ENCODE measurements around the gene AURKB. TPM values are rescaled to one million over a fixed set of nuclear protein-coding genes. Genes with fewer than 3 reads are reported as not detected.

The AURKB gene
- total and polyA plus RNA-seq, 2 of the 13 experiments (the other 11 are each of a cell fraction or from before 2014, with no cell fraction given): 29.5 to 75.3 TPM

DNA sequence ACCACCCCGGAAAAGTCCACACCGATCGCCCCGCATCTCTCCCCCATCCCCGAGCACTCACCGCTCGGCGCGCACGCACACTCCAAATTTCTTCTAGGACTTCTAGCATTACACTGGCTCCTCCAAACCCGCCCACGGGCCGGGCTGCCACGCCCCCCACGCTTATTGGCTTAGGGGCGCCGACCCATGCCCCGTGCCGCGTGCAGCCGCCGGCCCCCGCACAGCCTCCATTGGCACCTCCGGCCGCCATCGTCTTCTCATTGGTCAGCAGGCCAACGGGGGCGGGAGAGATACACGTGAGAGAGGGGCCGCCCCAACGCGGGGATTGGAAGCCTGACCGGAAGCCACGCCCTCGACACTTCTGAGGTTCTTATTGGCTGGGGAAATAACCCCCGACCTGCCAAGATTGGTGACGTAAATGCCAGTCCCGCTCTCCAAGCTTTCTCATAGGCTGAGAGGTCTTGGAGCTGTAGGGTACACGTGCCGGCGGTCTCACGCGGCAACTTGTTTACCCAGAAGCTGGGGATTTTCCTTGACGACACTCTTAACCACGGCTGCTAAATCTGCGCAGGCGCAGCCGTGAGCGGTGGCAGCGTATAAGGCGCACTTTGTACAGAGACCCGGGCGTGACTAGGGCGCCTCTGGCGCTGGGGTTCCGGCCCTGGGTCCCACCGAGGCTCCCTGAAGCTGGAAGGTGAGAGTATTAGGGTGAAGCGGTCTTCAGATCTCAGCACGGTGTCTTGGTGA, 54.0 kb downstream of the AURKB start:
- peak overlapping the region; percentile 97 for H3K4me2 ChIP-seq (ENCODE audit: low read depth, low read length)
- ATAC-seq (peak; percentile 62), DNase-seq (ENCODE audit: low spot score) (peak; percentile 98), FAIRE-seq (peak; percentile 67)
- no peak overlapping the region for H2AFZ ChIP-seq (ENCODE audit: low read length)
- ChIA-PET POLR2A (interaction anchor here (0.6 to 1.9 kb wide), 8 partner anchors 17 to 100 kb away, joined by 3 to 34 read pairs (median 4); partner anchors contain the start of genes ALOXE3 and BORCS6), CTCF (ENCODE audit: low intra/inter-chr PET ratio, low total read pairs) (interaction anchor here (0.7 kb wide), 1 partner anchor 18 kb away, joined by 4 read pairs; no protein-coding TSS in a partner anchor)
- peak overlapping the region; percentile 76 for H3K9ac ChIP-seq (ENCODE audit: insufficient read depth, low read depth, low read length)
- peaks cover 1 to 7% of the 10 kb centered on the region in 2 experiments; a peak in 3 of 5 replicates for H3K36me3 ChIP-seq (replicated peaks in 1 of 2; ENCODE audit: control insufficient read depth in 1 of 2, insufficient read depth in 2 of 2, low read length in 2 of 2)
- H3K4me1 ChIP-seq (ENCODE audit: insufficient read depth, low read length): peaks cover 71% of the 10 kb centered on the region
- no TSS peak for BruUV-seq (replicated peaks)
- H3K27me3 ChIP-seq (ENCODE audit: control insufficient read depth in 1 of 2, insufficient read depth in 2 of 2, low read length in 2 of 2): no peaks in the 10 kb centered on the region
- H3K4me3 ChIP-seq (replicated peaks in 1 of 3; ENCODE audit: insufficient read depth in 1 of 3, low read depth in 2 of 3, low read length in 3 of 3): peak overlapping the region; percentile 58 to 70 (median 63); a peak in 5 of 6 replicates
- H3K79me2 ChIP-seq (ENCODE audit: insufficient read depth, low read length): peaks cover 9% of the 10 kb centered on the region
- H3K9me3 ChIP-seq (ENCODE audit: low read length): no peaks in the 10 kb centered on the region
- intact Hi-C loops (cut with micrococcal nuclease; ENCODE audit: unreplicated experiment) (no loop called here), in situ Hi-C loops (cut with HindIII; ENCODE audit: extremely low pct_ligation_motif_present, low pct_unique_long_range_greater_than_20kb) (loop anchor here (5.0 kb wide), 1 partner anchor 34 kb away; the partner anchor contains the start of gene HES7)
- WGBS (ENCODE audit: low lambda C conversion rate): 54% methylated on average over 40 of the region's 59 CpGs
- H4K20me1 ChIP-seq (ENCODE audit: insufficient read depth, low read length): no peaks in the 10 kb centered on the region
- peak overlapping the region; percentile 86 for H3K27ac ChIP-seq (ENCODE audit: extremely low read length, insufficient read depth, low read length)
- no peak for TF ChIP-seq ZNF253 (CRISPR knock-in tag; IDR thresholded peaks at IDR 0.05; ENCODE audit: borderline replicate concordance)
- peak; percentile 41; the same call in 1 of the 2 replicates for TF ChIP-seq ZFY (CRISPR knock-in tag; IDR thresholded peaks at IDR 0.05)
- peak; percentile 41 for TF ChIP-seq AGO2 (optimal IDR thresholded peaks at IDR 0.05; ENCODE audit: low read depth, low read length)
- peak; percentile 72; the same call in 1 of the 2 replicates for TF ChIP-seq HIVEP1 (CRISPR knock-in tag; IDR thresholded peaks at IDR 0.05)
- TF ChIP-seq, protein P1, sequence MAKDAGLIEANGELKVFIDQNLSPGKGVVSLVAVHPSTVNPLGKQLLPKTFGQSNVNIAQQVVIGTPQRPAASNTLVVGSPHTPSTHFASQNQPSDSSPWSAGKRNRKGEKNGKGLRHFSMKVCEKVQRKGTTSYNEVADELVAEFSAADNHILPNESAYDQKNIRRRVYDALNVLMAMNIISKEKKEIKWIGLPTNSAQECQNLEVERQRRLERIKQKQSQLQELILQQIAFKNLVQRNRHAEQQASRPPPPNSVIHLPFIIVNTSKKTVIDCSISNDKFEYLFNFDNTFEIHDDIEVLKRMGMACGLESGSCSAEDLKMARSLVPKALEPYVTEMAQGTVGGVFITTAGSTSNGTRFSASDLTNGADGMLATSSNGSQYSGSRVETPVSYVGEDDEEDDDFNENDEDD (CRISPR knock-in tag; IDR thresholded peaks at IDR 0.05; ENCODE audit: borderline replicate concordance): peak; percentile 42; the same call in 1 of the 2 replicates
- TF ChIP-seq KLF12 (CRISPR knock-in tag; IDR thresholded peaks at IDR 0.05; ENCODE audit: borderline replicate concordance): 0 out of 2 replicates have a peak, but pooled peaks have one; percentile 28
- no peak for TF ChIP-seq TCF12 (IDR thresholded peaks at IDR 0.05)
- TF ChIP-seq TCF12 (CRISPR knock-in tag; IDR thresholded peaks at IDR 0.05): no peak
- TF ChIP-seq FOXO1 (CRISPR knock-in tag; IDR thresholded peaks at IDR 0.05): peak; percentile 75
- TF ChIP-seq SP1 (IDR thresholded peaks at IDR 0.05): no peak
- peak; percentile 94 for TF ChIP-seq SP1 (CRISPR knock-in tag; IDR thresholded peaks at IDR 0.05)
- TF ChIP-seq, protein P2, sequence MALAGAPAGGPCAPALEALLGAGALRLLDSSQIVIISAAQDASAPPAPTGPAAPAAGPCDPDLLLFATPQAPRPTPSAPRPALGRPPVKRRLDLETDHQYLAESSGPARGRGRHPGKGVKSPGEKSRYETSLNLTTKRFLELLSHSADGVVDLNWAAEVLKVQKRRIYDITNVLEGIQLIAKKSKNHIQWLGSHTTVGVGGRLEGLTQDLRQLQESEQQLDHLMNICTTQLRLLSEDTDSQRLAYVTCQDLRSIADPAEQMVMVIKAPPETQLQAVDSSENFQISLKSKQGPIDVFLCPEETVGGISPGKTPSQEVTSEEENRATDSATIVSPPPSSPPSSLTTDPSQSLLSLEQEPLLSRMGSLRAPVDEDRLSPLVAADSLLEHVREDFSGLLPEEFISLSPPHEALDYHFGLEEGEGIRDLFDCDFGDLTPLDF (CRISPR knock-in tag; IDR thresholded peaks at IDR 0.05): peak; percentile 36; the same call in 1 of the 2 replicates
- TF ChIP-seq SMARCC2 (IDR thresholded peaks at IDR 0.05): no peak
- TF ChIP-seq DNMT3B (CRISPR knock-in tag; conservative IDR thresholded peaks at IDR 0.05): peak; percentile 24; the same call in 1 of the 2 replicates
- peak in 1 of 2 experiments; percentile 59; a peak in 2 of 4 replicates for TF ChIP-seq KLF16 (CRISPR knock-in tag; IDR thresholded peaks at IDR 0.05)
- TF ChIP-seq, protein P3, sequence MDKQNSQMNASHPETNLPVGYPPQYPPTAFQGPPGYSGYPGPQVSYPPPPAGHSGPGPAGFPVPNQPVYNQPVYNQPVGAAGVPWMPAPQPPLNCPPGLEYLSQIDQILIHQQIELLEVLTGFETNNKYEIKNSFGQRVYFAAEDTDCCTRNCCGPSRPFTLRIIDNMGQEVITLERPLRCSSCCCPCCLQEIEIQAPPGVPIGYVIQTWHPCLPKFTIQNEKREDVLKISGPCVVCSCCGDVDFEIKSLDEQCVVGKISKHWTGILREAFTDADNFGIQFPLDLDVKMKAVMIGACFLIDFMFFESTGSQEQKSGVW (CRISPR knock-in tag; IDR thresholded peaks at IDR 0.05; ENCODE audit: borderline replicate concordance): no peak
- peak; percentile 37; the same call in 1 of the 2 replicates for TF ChIP-seq DMAP1 (CRISPR knock-in tag; IDR thresholded peaks at IDR 0.05)
- TF ChIP-seq, protein P4, sequence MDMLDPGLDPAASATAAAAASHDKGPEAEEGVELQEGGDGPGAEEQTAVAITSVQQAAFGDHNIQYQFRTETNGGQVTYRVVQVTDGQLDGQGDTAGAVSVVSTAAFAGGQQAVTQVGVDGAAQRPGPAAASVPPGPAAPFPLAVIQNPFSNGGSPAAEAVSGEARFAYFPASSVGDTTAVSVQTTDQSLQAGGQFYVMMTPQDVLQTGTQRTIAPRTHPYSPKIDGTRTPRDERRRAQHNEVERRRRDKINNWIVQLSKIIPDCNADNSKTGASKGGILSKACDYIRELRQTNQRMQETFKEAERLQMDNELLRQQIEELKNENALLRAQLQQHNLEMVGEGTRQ (IDR thresholded peaks at IDR 0.05; ENCODE audit: low read depth, low read length): peak; percentile 45; the same call in 1 of the 2 replicates
- TF ChIP-seq, protein P4 (CRISPR knock-in tag; IDR thresholded peaks at IDR 0.05; ENCODE audit: borderline replicate concordance): 0 out of 2 replicates have a peak, but pooled peaks have one; percentile 39
- TF ChIP-seq NCOA2 (CRISPR knock-in tag; IDR thresholded peaks at IDR 0.05): peak; percentile 47; the same call in 1 of the 2 replicates

Measured in HepG2 (cell line).